NOMO-1 (cell line): ENCODE results near the gene CNTRL.
"Not testable (repeated sequence)": the region's sequence is repeated elsewhere in the genome, so short reads cannot be mapped to it uniquely, and the experiment has no call there.

Experiments used
- DNase-seq, 2 experiments: peaks; one replicate each; lab custom pipeline; 2025; ENCODE audit not compliant: unreplicated experiment in 2 of 2; lab: John Stamatoyannopoulos, UW

CNTRL gene, protein sequence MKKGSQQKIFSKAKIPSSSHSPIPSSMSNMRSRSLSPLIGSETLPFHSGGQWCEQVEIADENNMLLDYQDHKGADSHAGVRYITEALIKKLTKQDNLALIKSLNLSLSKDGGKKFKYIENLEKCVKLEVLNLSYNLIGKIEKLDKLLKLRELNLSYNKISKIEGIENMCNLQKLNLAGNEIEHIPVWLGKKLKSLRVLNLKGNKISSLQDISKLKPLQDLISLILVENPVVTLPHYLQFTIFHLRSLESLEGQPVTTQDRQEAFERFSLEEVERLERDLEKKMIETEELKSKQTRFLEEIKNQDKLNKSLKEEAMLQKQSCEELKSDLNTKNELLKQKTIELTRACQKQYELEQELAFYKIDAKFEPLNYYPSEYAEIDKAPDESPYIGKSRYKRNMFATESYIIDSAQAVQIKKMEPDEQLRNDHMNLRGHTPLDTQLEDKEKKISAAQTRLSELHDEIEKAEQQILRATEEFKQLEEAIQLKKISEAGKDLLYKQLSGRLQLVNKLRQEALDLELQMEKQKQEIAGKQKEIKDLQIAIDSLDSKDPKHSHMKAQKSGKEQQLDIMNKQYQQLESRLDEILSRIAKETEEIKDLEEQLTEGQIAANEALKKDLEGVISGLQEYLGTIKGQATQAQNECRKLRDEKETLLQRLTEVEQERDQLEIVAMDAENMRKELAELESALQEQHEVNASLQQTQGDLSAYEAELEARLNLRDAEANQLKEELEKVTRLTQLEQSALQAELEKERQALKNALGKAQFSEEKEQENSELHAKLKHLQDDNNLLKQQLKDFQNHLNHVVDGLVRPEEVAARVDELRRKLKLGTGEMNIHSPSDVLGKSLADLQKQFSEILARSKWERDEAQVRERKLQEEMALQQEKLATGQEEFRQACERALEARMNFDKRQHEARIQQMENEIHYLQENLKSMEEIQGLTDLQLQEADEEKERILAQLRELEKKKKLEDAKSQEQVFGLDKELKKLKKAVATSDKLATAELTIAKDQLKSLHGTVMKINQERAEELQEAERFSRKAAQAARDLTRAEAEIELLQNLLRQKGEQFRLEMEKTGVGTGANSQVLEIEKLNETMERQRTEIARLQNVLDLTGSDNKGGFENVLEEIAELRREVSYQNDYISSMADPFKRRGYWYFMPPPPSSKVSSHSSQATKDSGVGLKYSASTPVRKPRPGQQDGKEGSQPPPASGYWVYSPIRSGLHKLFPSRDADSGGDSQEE (N-terminal part only)

DNA sequence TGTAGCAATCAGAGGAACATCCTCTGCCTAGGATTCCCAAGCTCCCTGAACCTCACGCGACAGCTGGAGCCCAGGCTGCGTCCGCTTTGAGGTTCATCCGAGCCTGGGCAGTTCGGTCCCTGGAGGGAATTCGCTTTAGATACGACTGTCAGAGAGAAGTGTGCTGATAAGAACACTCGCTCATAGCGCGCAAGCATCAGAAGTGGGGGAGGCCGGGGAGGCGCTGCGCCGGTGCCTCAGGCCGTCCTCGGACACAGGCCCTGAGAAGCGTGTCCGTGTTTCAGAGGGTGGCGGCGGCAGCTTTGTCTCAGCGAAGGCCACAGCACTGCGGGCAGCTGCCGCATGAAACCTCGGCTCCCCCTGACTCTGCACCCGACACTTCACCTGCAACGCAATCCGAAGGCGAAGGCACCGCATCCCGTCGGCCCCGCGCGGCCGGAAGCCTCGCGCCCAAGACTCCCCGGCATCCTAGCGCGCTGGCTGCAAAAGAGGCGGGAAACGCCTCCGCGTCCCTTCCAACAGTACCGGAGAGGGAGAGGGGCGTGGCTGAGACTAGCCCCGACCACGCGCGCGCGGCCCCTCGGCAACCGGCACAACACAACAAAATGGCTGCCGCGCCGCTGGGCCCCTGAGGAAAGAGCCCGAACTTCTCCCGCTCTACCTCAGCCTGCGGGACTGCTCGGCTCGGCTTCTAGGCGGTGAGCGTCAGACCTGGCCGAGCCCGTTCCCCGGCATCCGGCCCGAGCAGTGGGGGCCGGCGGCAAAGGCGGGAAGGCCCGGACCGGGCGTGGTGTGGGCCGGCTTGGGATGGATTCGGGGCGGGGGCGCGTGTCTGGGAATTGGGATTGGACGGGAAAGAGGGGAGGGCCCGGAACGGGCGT lies at the start of gene CNTRL:
TSS of gene CNTRL (plus strand) at position 586 of the 881 bp plus-strand sequence. CDS start 13,372 bp downstream, outside the sequence.
- peak; percentile 93 to 97 for DNase-seq

DNA sequence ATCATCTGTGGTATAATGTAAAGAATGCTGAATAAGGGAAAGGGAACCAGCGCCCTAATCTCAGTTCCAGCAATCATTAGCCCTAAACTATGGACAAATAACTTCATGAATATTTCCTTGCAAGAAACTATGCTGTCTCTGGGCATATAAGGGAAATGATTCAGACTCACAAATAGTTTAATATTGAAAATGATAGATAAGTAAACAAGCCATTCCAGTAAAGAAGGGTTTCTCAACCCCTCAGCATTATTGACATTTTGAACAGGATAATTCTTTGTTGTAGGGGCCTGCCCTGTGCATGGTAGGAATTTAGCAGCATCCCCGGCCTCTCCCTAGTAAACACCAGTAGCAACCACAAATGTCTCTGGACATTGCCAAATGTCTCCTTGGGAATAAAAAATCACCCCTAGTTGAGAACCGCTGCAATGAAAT lies 48.5 kb upstream of the CNTRL start:
- DNase-seq = no peak

DNA sequence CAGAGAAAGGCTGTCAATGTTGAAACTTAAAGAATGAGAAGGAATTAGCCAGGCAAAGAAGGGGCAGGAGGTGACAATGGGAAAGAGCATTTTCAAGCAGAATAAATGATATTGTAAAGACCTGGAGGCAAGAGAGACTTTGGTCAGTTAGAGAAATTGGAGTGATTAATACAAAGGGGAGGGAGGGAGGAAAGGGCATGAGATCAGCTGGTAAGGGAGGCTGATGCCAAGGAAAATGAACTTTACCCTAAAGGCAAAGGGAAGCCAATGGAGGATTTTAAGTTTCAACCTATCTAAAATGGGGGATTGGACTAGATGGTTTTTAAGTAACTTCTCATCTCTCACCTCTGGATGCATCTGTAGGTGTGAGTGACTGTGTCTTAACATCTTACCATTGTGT lies 48.0 kb upstream of the CNTRL start:
- no peak for DNase-seq

DNA sequence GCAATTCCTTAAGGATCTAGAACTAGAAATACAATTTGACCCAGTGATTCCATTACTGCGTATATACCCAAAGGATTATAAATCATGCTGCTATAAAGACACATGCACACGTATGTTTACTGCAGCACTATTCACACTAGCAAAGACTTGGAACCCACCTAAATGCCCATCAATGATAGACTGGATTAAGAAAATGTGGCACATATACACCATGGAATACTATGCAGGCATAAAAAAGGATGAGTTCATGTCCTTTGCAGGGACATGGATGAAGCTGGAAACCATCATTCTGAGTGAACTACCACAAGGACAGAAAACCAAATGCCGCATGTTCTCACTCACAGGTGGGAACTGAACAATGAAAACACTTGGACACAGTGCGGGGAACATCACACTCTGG lies 46.5 kb upstream of the CNTRL start:
- DNase-seq = not testable (repeated sequence)

DNA sequence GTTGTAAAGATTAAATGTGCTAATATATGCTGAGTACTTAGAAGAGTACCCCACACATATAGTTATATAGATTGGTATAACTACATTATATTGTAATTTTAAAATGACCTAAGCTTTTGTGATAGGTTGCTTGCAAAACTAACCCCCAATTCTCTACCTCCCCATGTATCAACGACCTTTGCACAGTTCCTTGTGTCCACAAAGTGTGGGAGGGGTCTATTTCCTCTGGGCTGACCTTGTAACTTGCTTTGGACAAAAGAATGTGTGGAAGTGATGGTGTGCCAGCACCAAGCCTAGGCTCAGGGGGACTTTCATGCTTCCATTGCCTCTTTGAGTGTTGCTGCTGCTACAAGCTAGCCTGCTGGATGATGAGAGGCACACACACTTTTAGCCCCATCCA lies 45.3 kb upstream of the CNTRL start:
- DNase-seq = no peak

DNA sequence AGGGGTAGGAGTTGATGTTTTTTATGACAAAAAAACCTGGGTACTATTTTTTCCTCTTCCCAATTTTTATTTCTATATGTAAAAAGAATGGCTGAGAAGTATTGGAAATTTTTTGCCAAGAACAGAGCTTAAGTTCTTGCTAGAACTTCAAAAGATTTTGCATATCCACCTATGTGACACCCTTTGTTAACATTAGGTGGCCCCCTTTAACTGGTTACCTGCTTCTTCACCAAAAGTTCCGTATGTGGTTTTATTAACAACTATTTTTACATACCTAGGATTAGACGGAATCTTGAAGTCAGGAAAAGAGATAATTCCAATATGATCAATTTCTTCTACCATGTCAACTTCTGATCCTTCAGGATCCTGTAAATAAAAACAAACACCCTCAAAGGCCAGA lies 40.2 kb upstream of the CNTRL start:
- no peak for DNase-seq

DNA sequence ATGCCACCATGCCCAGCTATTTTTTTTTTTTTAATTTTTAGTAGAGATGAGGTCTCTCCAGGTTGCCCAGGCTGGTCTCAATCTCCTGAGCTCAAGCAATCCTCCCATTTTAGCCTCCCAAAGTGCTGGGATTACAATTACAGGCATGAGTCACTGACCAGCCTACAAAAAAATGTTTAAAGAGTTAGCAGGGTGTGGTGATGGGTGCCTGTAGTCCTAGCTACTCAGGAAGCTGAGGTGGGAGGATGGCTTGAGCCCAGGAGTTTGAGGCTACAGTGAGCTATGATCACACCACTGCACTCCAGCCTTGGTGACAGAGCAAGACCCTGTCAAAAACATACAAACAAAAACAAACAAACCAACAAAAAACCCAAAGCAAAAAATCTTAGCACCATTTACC lies 39.0 kb upstream of the CNTRL start:
- DNase-seq = not testable (repeated sequence)

DNA sequence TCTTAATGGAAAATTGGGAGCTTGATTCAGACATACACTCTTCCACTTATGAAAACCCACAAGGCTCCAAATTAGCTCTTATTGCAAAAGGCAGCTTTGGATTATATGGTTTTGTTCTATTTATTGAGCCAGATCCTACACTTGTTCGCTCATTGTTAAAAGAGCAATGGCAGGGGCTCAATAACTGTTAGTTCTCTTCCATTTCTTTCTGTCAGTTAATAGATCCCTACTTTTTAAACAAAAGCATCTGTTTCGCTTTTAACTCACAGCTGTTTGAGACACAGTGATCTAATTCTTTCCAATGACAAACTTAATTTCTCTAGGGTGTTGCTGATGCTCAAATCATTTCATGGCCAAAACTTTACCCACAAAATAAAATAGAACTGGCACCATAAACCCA lies 36.4 kb upstream of the CNTRL start:
- no peak for DNase-seq

DNA sequence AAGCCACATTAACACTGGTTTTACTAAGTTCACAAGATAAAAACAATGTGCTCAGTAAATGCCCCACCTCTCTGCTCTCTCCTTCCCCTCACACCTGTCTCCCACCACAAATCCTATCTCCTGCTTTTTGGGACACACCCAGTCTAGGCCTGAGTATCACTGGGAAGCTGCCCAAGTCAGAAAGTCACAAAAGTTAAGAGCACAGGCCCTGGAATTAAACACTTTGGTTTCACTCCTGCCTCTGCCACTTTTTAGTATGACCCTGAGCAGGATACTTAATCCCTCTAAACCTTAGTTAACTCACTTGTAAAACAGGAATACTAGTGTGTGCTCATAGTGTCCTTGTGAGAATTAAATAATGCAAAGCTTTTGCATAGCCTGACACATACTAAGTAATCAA lies 36.0 kb upstream of the CNTRL start:
- DNase-seq = no peak

DNA sequence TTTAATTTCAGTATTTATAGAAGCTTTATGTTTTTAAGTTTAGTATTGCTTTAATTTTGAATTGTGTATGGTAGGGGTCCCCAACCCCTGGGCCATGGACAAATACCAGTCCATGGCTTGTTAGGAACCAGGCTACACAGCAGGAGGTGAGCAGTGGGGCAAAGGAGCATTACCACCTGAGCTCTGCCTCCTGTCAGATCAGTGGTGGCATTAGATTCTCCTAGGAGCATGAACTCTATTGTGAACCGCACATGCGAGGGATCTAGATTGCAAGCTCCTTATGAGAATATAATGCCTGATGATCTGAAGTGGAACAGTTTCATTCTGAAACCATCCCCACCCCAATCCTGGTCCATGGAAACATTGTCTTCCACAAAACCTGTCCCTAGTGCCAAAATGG lies 26.6 kb upstream of the CNTRL start:
- no peak for DNase-seq

DNA sequence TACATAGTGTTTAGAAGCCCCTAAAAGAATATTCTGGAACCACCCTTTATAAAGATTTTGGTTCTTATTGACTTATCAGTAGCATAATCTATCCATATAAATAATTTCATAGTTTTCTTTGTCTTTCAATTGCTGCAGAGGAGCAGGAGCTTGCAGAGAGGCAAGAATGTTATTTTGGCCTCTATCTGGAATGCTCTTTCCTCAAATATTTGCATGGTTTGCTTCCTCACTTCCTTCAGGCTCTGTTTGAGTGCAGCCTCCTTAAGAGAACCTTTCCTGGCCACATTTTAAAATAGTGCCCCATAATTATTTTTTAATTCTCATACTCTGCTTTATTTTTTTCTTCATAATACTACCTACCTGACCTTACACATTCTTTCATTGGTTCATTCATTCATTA lies 26.1 kb upstream of the CNTRL start:
- DNase-seq = no peak

DNA sequence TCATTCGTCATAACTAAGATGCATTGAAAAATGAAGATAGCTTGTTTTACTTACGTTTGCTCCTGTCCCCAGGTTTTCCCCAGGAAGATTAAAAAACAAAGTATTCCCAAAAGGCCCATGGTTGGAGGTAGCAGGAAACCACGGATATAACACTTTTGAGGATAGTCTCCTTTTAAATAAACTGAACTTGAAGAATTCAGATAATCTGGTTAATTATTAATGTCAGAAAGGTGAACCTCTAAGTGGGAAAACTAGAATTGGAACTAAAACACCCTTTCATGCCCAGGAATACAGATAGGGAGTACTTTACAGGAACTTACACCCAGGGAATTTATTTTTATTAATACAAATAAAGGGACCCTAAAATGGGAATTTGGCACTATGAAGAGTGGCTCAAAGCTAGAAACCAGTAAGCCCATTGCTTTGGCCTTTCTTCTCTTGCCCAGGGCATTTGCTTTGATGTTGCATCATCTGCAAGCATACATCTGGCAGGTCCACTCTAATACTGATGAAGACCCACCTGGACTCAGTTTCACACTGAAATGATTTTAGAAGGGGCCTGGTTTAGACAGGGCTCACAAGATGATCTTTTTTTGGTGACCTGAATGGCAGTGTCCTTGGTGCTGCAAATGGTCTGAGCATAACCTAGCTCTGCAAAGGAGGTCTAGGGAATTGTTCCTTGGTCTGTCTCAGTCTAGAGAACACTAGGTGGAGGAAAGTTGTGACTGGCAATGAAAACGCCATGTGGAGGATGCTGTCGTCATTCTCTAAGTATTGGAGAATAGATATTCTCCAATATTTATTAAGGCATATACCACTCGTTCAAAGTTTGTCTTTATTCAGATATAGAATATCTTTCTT lies 24.4 kb upstream of the CNTRL start, which contains the start of gene C5:
TSS of gene C5 (minus strand) at position 148 of the 861 bp plus-strand sequence. CDS start at position 119, 29 bp downstream.
- no peak for DNase-seq

DNA sequence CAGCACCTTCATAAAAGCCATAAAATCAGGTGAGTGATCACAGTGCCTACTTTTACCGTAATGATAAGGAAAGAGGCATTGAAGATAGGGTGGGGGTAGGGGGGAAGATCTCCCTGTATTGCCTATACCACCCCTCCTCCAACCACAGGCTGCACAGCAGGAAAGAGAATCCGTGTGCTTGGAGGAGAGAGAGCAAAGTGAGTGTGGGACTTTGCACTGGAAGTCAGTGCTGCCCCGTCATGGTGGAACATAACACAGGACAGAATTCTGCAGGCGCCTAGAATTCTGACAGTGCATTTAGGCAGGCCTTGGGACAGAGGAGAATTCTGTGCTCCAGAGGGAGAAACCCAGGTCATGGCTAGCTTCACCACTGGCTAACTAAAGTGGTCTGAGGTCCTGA lies 21.2 kb upstream of the CNTRL start:
- no peak for DNase-seq

DNA sequence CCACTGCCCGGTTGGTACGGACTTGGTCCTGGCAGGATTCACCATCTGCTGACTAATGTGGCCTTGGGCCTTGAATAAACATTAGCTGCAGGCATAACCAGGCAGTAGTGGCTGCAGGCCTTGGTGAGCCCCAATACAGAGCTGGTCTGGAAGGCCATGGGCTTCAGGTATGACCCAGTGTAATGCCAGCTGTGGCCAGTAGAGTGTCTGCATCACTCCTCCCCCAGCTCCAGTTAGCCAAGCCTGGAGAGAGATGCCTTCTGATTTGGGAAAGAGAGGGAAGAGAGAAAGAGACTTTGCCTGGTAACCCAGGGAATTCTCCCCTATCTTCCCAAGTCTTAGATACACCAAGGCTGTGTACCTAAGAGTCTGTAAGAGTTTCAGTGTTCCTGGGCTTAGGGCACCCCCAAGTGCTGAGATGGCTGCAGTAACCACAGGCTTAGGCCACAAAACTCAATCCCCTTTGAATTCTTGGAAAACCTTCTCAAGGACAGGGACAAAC lies 19.1 kb upstream of the CNTRL start:
- DNase-seq = no peak

DNA sequence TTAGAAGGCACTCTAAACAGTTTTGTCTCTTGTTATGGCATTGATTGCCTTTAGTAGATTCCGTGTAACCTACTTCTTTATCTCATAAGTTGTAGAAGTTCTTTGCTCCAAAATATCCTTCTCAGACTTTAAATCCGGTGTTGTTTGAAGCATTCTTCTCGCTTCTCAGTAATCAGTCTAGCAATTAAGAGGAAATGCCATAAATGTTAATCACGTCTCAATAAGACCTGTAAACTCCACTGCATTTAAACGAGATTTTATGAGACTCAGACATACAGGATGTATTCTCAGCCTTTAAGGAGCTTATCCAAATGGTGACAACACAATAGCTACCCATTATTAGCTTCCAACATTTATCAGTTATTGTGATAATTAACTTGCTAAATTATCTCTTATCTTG lies 16.9 kb upstream of the CNTRL start:
- DNase-seq = no peak

DNA sequence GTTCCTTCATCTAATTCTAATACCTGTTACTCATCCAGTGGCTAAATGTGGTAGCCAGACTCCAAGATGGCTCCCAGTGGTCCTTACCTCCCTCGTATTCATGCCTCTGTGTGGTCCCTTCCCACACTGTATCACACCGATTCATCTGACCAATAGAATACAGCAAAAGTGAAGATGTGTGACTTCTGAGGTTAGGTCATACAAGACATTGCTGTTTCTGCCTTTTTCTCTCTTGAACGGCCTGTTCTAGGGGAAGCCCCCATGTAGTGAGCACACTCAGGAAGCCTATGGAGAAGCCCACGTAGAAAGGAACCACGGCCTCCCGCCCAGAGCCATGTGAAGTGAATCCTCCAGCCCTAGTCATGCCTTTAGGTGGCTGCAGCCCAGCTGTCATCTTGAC lies 15.2 kb upstream of the CNTRL start:
- no peak for DNase-seq

DNA sequence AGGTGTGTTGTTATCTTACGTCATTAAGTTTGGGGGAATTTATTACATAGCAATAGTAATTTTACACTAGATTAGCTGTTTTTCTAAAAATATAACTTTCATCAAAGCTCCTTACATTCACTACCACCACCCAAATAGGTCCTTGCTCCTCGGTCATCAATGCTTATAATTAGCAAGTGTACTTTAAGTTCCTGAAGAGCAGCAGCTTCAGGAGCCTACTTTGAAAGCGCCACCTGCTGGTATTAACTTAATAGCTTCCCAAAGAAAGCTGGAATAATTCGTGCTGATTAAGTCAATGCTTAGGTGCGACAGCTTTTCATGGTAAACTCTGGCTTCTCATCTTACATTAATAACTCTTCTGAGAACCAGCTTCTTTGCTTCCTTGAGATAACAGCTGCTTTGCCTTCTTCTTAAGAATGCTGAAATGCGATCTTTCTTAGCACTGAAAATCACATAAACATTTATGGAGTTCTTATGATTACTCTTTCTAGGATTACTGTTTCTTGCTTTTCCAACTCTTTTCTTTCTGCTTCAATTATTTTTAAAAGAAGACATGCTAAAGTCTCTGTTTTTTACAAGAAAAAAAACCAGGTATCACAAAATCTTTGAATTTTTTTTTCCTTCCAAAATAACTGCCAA lies 14.6 kb upstream of the CNTRL start:
- DNase-seq = peak in 1 of 2 experiments; percentile 35

DNA sequence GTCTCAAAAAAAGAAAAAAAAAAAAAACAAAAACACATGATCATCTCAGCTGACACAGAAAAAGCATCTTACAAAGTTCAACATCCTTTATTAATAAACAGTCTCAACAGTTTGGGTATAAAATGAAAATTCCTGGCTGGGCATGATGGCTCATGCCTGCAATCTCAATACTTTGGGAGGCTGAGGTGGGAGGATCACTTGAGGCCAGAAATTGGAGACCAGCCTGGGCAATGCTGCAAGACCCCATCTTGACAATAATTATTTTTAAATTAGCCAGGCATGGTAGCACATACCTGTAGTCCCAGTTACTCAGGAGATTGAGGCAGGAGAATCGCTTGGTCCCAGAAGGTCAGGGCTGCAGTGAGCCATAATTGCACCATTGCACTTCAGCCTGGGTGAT lies 7.9 kb upstream of the CNTRL start:
- no peak for DNase-seq
